OCI-LY7 (cell line): ENCODE data around the gene KIF5A. TPM values are rescaled to one million over a fixed set of nuclear protein-coding genes. Genes with fewer than 3 reads are reported as not detected.
"Not testable (repeated sequence)": the region's sequence is repeated elsewhere in the genome, so short reads cannot be mapped to it uniquely, and the experiment has no call there.

ENCODE experiments used
- BruUV-seq: library from RNA; stranded (reverse); fragments of 400-500 nt; replicated peaks from 2 replicates; lab custom pipeline; 2021; lab: Mats Ljungman, UMichigan
- CTCF ChIA-PET: fragments of 300-600 bp; sonication (Branson Sonifier 250); formaldehyde crosslinking; loops from one replicate; lab custom pipeline; 2022; ENCODE audit warnings: antibody characterized with exemption; ENCODE audit not compliant: unreplicated experiment; lab: Charles Lee
- POLR2A ChIA-PET: fragments of 300-600 bp; sonication (Branson Sonifier 250); formaldehyde crosslinking; loops from one replicate; lab custom pipeline; 2022; ENCODE audit warnings: antibody characterized with exemption; lab: Charles Lee
- DNase-seq: peaks from one replicate; pipeline ENCODE4 v3.0.0-alpha.2; 2015; ENCODE audit warnings: low spot score
- H2AFZ ChIP-seq: fragments of 200-600 bp; sonication (generic), shearing (Covaris generic); 2 replicates; pipeline ENCODE4 v1.6.1; 2014; ENCODE audit warnings: mild to moderate bottlenecking, antibody characterized with exemption, low read length, moderate library complexity
- H3K27ac ChIP-seq: fragments of 200-600 bp; sonication (generic); 2 replicates; pipeline ENCODE4 v1.5.1; 2014; ENCODE audit warnings: mixed run types, low read depth, mild to moderate bottlenecking, moderate library complexity, low read length, inconsistent platforms; ENCODE audit not compliant: poor library complexity, severe bottlenecking
- H3K36me3 ChIP-seq: fragments of 200-600 bp; sonication (generic); 2 replicates; pipeline ENCODE4 v1.6.1; 2014; ENCODE audit warnings: mild to moderate bottlenecking, antibody characterized with exemption, low read length, moderate library complexity, mixed read lengths; ENCODE audit not compliant: insufficient read depth
- H3K4me1 ChIP-seq: fragments of 200-600 bp; sonication (generic); 2 replicates; pipeline ENCODE4 v1.5.1; 2014; ENCODE audit warnings: mild to moderate bottlenecking, low read length; ENCODE audit not compliant: insufficient read depth, poor library complexity, severe bottlenecking
- H3K4me2 ChIP-seq: fragments of 200-600 bp; sonication (generic); 2 replicates; pipeline ENCODE4 v1.6.1; 2014; ENCODE audit warnings: mild to moderate bottlenecking, low read length
- H3K4me3 ChIP-seq: fragments of 200-600 bp; sonication (generic); 2 replicates; pipeline ENCODE4 v1.5.1; 2014; ENCODE audit warnings: mild to moderate bottlenecking, low read depth, low read length; ENCODE audit not compliant: poor library complexity, severe bottlenecking
- H3K79me2 ChIP-seq: fragments of 200-600 bp; sonication (generic); 2 replicates; pipeline ENCODE4 v1.6.1; 2016; ENCODE audit warnings: low read depth, mild to moderate bottlenecking, low read length, moderate library complexity, mixed read lengths; ENCODE audit not compliant: insufficient read depth
- H3K9me2 ChIP-seq: fragments of 200-600 bp; sonication (generic); 2 replicates; pipeline ENCODE4 v1.6.1; 2016; ENCODE audit warnings: mild to moderate bottlenecking, low read length, mixed read lengths; ENCODE audit not compliant: insufficient read depth
- H3K9me3 ChIP-seq: fragments of 200-600 bp; sonication (generic); 2 replicates; pipeline ENCODE4 v1.6.1; 2014; ENCODE audit warnings: mild to moderate bottlenecking, mixed run types, low read length, mixed read lengths
- H4K20me1 ChIP-seq: fragments of 200-600 bp; sonication (generic); 2 replicates; pipeline ENCODE4 v1.6.1; 2014; ENCODE audit warnings: mild to moderate bottlenecking, antibody characterized with exemption, low read length, moderate library complexity, mixed read lengths; ENCODE audit not compliant: insufficient read depth
- EZH2phosphoT487 ChIP-seq: fragments of 200-600 bp; sonication (generic); IDR thresholded peaks from 2 replicates; pipeline ENCODE4 v1.6.1; 2018; ENCODE audit warnings: low read depth, borderline replicate concordance, mild to moderate bottlenecking, mixed run types, antibody characterized with exemption, low read length, moderate library complexity, mixed read lengths
- intact Hi-C: fragments of 100-400 bp; cut with micrococcal nuclease; formaldehyde crosslinking; loops from one replicate; pipeline ENCODE4 v1.10.0; 2022; ENCODE audit not compliant: unreplicated experiment
- total RNA-seq, 2 experiments: library from RNA; depleted of rRNA in 1 of 2; stranded (reverse); fragments of >200 nt in 1 of 2; shearing (Covaris generic) in 1 of 2; gene quantifications; 2 replicates each; pipeline ENCODE4 v1.2.3, GENCODE V29; 2014 to 2022
- TF ChIP-seq, protein P1 (sequence below): fragments of 200-600 bp; sonication (generic); conservative IDR thresholded peaks from 2 replicates; pipeline ENCODE4 v1.5.1; 2014; ENCODE audit warnings: mild to moderate bottlenecking, antibody characterized with exemption, low read length, moderate library complexity, mixed read lengths

KIF5A gene
- total RNA-seq, 2 experiments from 2014 or later = 0.09 to 1.6 TPM

DNA sequence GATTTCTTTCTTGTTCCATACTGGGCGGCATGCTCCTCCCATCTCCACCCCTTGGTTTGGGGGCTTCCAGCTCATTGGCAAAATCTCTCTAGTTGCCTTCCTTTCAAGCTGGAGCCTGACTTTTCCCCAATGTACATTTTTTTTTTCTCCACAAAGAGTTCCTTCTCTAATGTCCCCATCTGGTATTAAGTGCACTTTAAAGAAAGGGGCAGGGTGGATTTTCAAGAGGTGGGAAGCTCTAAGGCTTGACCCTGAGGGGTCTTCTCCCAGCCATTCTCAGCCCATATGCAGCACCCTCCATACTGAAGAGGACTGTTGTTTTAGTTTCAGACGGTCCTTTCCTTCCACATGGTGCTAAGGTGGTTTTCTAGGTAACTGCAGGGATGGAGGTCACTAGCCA, 35.3 kb downstream of the KIF5A start:
- no peak overlapping the region for H3K27ac ChIP-seq
- ChIA-PET CTCF (interaction anchor here (2.3 kb wide), 1 partner anchor 30 kb away, joined by 6 read pairs; no protein-coding TSS in a partner anchor), POLR2A (interaction anchor here (0.7 to 1.2 kb wide), 3 partner anchors 8 to 167 kb away, joined by 3 read pairs; partner anchors contain the start of gene CDK4)
- no peaks in the 10 kb centered on the region for H3K4me1 ChIP-seq
- H3K4me3 ChIP-seq = no peak overlapping the region
- no TSS peak for BruUV-seq
- no peak overlapping the region for H3K4me2 ChIP-seq
- no peak overlapping the region for H2AFZ ChIP-seq
- H4K20me1 ChIP-seq = no peaks in the 10 kb centered on the region
- no peaks in the 10 kb centered on the region for H3K9me3 ChIP-seq
- H3K79me2 ChIP-seq = no peaks in the 10 kb centered on the region
- no peaks in the 10 kb centered on the region for H3K36me3 ChIP-seq
- intact Hi-C loops = no loop called here
- no peak for DNase-seq
- no peaks in the 10 kb centered on the region for H3K9me2 ChIP-seq
- TF ChIP-seq EZH2phosphoT487 = no peak
- TF ChIP-seq, protein P1, sequence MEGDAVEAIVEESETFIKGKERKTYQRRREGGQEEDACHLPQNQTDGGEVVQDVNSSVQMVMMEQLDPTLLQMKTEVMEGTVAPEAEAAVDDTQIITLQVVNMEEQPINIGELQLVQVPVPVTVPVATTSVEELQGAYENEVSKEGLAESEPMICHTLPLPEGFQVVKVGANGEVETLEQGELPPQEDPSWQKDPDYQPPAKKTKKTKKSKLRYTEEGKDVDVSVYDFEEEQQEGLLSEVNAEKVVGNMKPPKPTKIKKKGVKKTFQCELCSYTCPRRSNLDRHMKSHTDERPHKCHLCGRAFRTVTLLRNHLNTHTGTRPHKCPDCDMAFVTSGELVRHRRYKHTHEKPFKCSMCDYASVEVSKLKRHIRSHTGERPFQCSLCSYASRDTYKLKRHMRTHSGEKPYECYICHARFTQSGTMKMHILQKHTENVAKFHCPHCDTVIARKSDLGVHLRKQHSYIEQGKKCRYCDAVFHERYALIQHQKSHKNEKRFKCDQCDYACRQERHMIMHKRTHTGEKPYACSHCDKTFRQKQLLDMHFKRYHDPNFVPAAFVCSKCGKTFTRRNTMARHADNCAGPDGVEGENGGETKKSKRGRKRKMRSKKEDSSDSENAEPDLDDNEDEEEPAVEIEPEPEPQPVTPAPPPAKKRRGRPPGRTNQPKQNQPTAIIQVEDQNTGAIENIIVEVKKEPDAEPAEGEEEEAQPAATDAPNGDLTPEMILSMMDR = no peak

DNA sequence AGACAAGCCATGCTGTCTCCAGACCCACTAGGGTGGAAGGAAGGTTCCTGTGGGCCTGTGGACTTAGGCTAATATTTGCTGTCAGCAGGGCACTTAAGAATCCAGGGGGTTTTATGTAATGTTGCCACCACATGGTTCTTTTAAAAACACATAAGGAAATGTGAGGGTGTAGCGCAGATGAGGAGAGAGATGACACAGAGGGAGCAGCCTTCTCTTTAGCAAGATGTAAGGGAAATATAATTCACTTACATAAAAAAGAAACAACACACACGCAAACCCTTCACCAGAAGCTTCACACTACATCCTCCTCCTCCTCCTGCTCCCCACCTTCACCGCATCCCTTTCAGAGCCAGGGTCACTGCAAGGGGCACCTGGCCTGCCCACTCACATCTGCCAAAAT, 36.3 kb downstream of the KIF5A start:
- Histone ChIP-seq H3K9me3 (no peaks in the 10 kb centered on the region), H2AFZ (no peak overlapping the region), H3K4me2 (no peak overlapping the region), H4K20me1 (no peaks in the 10 kb centered on the region), H3K9me2 (no peaks in the 10 kb centered on the region), H3K79me2 (no peaks in the 10 kb centered on the region), H3K4me1 (peaks cover 6% of the 10 kb centered on the region), H3K36me3 (no peaks in the 10 kb centered on the region), H3K27ac (no peak overlapping the region), H3K4me3 (no peak overlapping the region)
- CTCF ChIA-PET = no interaction called here
- no peak for DNase-seq
- POLR2A ChIA-PET = no interaction called here
- intact Hi-C loops = no loop called here
- no TSS peak for BruUV-seq
- no peak for TF ChIP-seq EZH2phosphoT487
- TF ChIP-seq, protein P1 = no peak

DNA sequence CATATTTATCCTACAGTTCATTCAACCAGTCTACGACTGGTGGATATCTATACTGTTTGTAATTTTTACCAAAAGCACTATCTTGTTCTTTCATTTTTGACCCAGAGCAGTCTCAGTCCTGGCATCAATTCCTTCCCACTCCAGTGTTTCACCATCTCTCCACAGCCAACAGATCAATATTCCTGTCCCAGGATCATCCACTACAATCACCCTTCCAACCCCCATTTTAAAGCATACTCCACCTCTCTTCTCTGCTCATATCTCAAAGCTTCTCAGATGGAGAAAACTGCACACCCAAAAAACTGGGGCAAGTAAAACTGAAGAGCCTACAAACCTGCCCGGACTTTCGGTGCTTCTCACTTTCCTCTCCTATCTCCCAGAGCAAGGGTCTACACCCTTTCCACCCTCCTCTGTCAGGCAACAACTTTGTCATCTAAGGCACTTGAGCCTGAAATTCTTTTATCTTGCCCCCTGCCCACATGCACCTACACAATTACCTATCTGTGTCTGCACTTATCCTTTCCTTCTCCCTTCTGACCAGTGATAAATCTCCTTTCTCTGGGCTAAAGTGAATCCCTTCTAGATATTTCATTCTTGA, 37.1 kb downstream of the KIF5A start:
- Histone ChIP-seq H3K4me2 (no peak overlapping the region), H4K20me1 (no peaks in the 10 kb centered on the region), H2AFZ (no peak overlapping the region), H3K9me3 (no peaks in the 10 kb centered on the region), H3K36me3 (no peaks in the 10 kb centered on the region), H3K4me3 (no peak overlapping the region), H3K9me2 (no peaks in the 10 kb centered on the region), H3K4me1 (peaks cover 11% of the 10 kb centered on the region), H3K79me2 (peaks cover 6% of the 10 kb centered on the region; the same call in 1 of the 2 replicates), H3K27ac (no peak overlapping the region)
- POLR2A ChIA-PET = no interaction called here
- CTCF ChIA-PET = no interaction called here
- DNase-seq = no peak
- TF ChIP-seq EZH2phosphoT487 = no peak
- TF ChIP-seq, protein P1 = no peak
- BruUV-seq = no TSS peak
- intact Hi-C loops = no loop called here

DNA sequence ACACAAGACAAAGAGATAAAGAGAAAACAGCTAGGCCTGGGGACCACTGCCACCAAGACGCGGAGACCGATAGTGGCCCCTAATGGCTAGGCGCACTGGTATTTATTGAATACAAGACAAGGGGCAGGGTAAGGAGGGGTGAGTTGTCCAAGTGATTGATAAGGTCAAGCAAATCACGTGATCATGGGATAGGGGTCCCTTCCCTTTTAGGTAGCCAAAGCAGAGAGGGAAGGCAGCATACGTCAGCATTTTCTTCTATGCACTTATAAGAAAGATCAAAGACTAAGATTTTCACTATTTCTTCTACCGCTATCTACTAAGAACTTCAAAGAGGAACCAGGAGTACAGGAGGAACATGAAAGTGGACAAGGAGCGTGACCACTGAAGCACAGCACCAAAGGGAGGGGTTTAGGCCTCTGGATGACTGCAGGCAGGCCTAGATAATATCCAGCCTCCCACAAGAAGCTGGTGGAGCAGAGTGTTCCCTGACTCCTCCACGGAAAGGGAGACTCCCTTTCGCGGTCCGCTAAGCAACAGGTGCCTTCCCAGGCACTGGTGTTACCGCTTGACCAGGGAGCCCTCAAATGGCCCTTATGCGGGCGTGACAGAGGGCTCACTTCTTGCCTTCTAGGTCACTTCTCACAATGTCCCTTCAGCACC, 39.2 kb downstream of the KIF5A start:
- BruUV-seq, H2AFZ ChIP-seq, CTCF ChIA-PET, H4K20me1 ChIP-seq, H3K27ac ChIP-seq, H3K4me3 ChIP-seq, H3K4me2 ChIP-seq, intact Hi-C loops, POLR2A ChIA-PET, H3K9me2 ChIP-seq, H3K9me3 ChIP-seq, H3K36me3 ChIP-seq, DNase-seq: not testable (repeated sequence)
- H3K79me2 ChIP-seq = peaks cover 11% of the 10 kb centered on the region; the same call in 1 of the 2 replicates
- H3K4me1 ChIP-seq = peaks cover 18% of the 10 kb centered on the region
